Measurements from ENCODE around the gene DCTD.

Gene DCTD
- 30.6 to 47.8 reads per million in 2 donors for total RNA-seq

GRCh38 chr4:182917182-182918043 is at the start of gene DCTD:
TSS of gene DCTD (minus strand) at chr4:182917386. CDS start at chr4:182915568, 1,818 bp downstream.
- peak; percentile 61 to 90 (median 68) for DNase-seq

GRCh38 chr4:182960746-182961145 is 43.6 kb upstream of the DCTD start:
- no peak for DNase-seq

- DNase-seq = no peak
Observed at GRCh38 chr4:182960228-182960627, 43.0 kb upstream of the DCTD start.

- DNase-seq = no peak
Observed at GRCh38 chr4:182955411-182955810, 38.2 kb upstream of the DCTD start.

GRCh38 chr4:182944484-182945213 is 27.5 kb upstream of the DCTD start:
- no peak for DNase-seq

DNA sequence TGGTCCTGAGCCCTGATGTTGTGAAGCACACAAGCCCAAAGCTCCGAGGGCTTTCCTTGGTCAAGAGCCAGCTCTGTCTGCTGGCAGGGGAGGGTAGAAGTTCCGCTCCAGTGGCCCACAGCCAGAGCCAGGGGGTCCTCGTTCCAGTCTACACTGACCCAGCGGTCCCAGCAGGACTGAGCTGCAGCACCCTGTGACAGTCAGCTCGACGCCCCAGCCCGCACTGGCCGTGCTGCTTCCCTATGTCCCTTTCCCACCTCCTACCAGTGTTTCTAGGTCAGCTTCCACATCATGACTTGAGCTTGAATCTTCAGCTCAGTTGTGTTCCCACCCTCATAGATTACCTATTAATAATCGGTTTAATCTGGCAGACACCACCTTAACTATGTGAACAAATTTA is 22.5 kb upstream of the DCTD start:
- DNase-seq = no peak

DNA sequence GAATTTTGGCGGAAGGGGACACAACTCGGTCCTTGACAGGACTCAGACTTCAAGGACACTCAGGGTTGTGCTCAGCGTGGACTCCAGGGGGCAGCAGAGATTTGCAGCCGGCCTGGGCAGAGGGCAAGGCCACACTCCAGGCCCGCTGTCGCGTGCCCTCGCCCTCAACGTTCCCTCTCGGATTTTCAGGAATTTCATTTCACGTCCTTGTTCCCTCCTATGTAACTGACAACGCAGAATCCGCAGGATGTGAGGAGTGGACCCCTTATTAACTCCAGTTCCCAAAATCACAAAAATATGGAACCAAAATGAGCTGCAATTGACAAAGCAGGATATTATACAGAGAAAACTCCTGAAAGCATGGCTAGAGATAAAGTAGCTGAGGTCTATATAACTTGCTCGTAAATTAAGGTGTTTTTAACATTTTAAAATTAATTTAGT is 21.0 kb upstream of the DCTD start:
- DNase-seq = peak; percentile 21 to 58 (median 42)

DNA sequence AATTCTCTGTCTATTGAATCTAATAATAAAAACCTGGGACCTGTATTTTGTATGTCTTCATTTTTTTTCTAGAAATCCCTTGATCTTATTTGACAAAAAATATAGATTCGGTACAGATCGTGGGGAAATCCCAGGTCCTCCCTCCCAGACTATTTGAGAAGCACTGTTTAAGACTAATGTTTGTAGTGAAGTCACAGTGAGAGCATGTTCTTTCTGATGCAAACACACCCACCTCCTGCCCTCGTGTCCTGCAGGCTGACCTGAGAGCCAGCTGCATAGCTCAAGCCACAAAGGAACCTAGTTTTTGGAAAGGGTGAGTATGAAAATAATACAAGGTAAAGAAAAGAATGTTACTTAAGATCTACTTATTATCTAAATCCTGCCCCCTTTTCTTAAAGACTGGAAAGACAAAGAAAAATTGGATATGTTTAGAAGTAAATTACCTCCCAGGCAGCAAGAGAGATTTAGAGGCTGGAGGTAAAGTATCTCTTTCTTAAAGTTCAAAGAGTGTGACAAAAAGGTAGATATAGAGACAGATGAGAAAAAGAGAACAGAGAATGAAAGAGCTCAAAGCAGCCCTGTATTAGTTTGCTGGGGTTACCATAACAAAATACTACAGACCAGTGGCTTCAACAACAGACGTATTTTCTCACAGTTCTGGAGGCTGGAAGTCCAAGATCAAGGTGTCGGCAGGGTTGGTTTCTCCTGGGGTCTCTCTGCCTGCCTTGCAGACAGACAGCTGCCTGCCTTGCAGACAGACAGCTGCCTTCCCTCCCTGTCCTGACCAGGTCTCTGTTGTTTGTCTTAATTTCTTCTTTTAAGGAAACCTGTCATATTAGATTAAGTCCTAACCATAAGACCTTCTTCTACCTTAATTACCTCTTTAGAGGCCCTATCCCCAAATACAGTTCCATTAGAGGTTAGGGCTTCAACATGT is 20.4 kb upstream of the DCTD start:
- no peak for DNase-seq

- DNase-seq = no peak
Observed at GRCh38 chr4:182932651-182933050, 15.5 kb upstream of the DCTD start.

DNA sequence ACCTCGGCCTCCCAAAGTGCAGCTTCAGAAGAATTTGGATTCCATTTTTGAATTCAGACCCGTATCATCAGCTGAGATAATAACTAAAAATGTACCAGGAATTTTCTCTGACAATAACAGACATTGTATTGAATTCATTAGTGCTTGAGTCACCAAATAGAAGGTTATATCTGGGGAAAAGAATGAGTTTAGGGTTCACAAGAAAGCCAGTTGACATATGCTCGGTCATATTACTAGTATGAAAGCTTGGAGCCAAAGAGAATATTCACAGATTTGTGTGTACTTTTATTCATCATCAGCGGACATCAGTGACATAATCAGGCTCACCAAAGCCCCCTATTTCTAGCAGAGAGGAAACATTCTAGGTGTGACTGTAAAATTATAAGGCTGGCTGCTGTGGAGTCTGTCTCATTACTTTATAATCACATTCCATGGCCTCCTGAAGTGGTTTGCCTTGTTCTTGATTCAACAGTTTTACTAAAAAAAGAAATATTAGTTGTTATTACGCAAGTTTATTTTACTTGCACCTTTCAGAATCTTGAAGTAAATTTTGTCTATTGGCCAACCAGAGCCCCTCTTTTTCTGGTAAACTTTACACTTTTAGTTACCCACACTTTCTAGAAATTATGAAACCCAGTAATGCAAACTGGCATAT is 14.6 kb upstream of the DCTD start:
- DNase-seq = no peak

GRCh38 chr4:182930889-182931288 is 13.7 kb upstream of the DCTD start:
- no peak for DNase-seq

GRCh38 chr4:182929296-182929695 is 12.1 kb upstream of the DCTD start:
- DNase-seq = no peak

DNA sequence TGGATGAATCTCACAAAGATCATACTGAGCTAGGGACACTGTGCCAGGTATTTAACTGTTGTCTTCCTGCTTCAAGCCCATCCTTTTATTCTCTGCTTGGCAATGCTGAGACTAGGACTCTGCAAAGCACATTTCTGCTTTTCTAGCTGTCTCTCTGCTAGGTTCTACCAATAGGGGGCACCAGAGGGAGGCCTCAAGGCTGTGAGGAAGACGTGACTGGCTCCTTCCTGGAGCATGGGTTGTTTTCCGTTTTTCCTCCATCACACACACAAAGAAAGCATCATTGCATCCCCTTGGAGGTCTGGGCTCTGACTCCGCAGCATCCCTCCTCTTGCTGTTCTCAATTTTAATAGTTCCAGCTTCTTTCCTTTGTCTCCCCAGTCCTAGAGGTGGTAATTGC is 10.9 kb upstream of the DCTD start:
- peak in 1 of 5 experiments; percentile 17 for DNase-seq

- DNase-seq = no peak
Observed at GRCh38 chr4:182927505-182927904, 10.3 kb upstream of the DCTD start.

DNA sequence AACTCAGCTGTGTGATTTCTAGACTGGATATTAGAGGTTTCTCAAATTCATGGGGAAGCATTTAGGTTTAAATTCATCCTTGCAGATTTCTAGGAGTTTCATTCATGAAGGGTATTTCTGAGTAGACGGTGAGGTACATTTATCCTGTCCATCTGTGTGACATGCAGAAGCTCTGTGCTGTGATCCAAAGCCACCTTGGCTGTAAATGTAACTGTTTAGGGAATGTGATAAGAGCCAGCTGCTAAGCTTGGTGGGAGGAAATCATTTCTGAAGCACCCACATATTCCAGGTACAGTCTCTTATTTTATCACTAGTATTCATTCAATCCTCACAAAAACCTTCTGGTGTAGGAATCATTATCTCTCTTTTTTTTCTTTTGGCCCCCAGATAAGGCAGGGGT is 8.7 kb upstream of the DCTD start:
- DNase-seq = no peak

DNA sequence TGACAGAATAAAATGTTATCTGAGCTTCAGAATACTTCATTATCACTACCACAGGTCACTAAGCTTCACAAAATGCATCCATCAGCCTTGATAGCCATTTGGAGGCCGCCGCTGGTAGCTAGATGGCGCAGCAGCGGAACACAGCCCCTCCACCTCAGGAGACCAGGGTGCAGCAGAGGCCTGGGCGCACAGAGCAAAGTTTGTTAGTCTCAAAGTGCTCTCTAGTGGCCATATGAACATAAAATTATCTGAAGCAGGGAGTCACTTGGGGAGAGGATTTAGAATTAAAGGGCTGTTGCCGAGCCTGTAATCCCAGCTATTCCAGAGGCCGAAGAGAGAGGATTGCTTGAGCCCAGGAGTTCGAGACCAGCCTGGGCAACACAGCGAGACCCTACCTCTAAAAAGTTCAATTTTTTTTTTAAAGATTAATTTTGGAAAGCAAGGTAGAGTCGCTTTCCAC is 8.1 kb upstream of the DCTD start:
- peak in 3 of 5 experiments; percentile 23 to 69 (median 39) for DNase-seq

- no peak for DNase-seq
Observed at GRCh38 chr4:182924497-182924896, 7.3 kb upstream of the DCTD start.

DNA sequence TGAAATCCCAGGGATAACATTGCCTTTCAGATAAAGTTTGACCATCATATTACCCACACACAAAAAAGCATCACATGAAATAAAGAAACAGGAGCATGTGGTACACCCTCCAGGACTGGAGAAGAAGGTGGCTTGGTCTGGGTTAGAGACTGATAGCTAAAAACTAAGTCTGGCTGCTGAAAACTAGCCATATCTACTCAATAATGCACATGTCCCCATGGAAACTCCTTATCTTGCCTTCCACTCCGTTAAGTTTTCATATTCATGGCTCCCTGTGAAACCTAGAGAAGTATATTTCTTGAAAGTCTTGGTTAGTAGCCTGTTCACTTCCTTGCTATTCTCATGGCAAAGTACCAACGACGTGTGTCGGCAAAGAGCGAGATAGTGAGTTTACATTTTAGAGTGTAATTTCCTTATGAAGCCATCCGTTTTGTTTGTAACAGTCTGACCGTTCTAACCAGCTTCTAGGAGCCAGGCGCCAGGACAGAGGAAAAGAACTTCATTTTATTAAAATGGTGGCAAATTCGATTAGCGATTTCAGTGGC is 6.7 kb upstream of the DCTD start:
- DNase-seq = no peak

DNA sequence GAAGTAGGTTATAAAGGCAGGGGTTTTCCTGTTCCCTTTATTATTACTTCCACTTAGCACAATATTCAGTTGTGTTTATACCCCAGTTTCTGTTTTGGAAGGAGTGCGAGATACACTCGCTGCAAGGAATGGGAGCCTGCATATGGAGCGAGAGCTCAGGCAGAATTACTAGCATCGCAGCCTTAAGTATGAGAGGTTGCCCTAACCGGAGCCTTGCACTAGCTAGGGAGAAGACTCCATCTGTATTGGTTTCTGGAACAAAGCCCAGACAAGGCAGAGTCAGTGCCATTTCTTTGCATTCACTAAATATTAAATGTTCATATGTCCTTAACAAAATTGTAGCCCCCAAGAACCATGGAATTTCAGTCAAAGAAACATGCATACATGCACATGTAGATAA is 6.2 kb upstream of the DCTD start:
- no peak for DNase-seq

DNA sequence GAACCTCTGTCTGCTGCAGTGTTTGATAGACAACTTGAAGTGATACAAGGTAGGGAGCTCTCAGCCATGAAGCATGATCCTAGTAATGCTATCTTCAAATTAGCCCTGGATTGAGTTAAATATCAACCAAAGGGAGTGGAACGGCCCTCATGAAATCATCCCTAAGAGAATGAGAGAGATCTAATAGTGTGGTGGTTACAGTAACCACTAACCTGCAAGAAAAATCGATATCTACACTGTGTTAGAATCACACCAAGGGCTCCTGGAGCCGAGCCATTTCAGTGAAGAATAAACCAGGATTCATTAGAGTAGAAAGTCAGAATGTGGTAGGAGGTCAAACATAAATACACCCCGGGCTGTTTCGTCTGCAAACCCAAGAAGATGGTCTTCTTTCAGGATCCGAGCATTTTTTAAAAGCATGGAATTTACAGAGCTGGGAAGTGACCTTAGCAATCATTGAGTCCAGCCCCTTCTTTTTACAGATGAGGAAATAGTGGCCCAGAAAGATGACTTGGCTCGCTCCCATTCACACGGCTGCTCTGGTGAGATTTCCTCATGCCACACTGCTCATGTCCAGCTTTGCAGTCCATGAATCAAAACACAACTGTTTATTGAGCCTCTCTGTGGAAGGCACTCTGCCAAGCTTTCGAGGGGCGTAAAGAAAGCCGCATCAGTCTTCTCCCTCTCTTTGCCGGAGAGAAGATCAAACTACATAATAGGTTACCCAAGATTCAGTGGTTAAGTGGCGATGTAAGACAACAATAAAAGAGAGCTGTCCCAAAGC is 5.5 kb upstream of the DCTD start:
- no peak for DNase-seq

GRCh38 chr4:182921608-182922007 is 4.4 kb upstream of the DCTD start:
- no peak for DNase-seq
